HG02884 (cell line): ENCODE results near the gene KIRREL3.

ENCODE experiments used
- ATAC-seq: cut with Tn5 transposase; IDR thresholded peaks from one replicate; pipeline ENCODE4 v1.9.1; 2021; ENCODE audit warnings: mild to moderate bottlenecking, moderate library complexity; ENCODE audit not compliant: unreplicated experiment

The KIRREL3 gene

DNA sequence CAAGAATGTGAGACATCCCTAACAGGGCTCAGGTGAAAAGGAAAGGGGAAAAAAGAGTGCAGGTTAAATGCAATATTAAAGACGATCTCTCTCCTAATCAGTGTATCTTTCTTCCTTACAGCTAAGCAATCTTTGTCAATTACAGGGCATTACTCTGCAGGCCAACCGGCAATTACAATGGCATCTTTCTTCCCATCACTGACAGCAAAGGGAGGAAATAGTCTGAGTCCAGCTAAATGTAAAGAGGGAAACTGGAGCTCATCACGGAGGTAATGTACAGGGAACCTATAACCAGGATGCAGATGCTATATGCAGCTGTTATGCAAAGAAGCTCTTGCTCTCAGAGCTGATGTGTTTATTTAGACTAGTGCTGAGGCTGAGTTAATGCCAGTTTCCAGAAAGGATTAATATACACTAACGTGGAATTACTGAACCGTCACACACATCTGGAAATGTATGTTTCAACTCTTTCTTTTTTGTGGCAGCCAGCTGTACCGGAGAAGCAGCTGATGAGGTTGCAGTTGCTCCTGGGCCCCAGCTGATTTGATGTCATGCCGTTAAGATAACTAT is 121.6 kb downstream of the KIRREL3 start:
- no peak for ATAC-seq

DNA sequence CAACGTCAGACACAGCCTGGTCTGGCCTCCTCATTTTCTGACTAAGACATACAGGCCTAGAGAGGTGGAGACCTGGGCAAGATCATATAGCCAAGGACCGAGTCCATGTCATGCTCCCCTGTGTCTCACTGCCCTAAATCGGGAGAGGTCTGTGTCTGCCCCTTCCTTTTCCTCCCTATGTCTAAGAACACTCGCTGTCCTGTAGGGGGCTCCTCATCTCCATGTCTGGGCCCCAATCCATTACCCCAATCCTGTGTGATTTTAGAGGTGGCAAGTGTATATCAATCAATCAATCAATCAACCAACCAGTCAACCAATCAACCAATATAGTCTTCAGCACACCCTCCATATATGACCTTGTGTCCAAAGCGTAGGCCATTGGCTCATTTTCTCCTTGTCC is 125.7 kb downstream of the KIRREL3 start:
- ATAC-seq, result no peak

GRCh38 chr11:126874276-126874675 is 126.3 kb downstream of the KIRREL3 start:
- no peak for ATAC-seq

GRCh38 chr11:126871792-126872191 is 128.8 kb downstream of the KIRREL3 start:
- no peak for ATAC-seq

DNA sequence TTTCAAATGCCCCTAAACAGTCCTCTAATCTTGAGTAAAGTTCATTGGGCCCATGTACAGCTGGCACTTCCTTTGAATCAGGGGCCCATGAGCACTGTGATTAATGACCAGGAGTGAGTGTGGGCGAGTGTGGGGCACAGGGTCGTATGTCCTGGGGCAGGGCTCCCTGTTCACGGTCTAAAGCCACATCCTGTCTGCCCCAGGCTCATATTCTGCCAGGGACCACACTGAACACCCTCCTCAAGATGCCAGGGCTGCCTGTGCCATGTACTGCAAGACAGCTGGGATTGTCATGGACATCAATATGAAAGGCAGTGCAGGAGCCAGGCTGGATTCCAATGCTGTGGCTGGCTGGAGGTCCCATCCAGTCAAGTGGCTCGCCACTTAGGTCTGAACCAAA is 130.5 kb downstream of the KIRREL3 start:
- no peak for ATAC-seq

- ATAC-seq, result no peak
Measured at GRCh38 chr11:126868741-126869140, 131.8 kb downstream of the KIRREL3 start.

GRCh38 chr11:126864934-126865333 is 135.6 kb downstream of the KIRREL3 start:
- ATAC-seq, result no peak

GRCh38 chr11:126863294-126863997 is 137.1 kb downstream of the KIRREL3 start:
- no peak for ATAC-seq

DNA sequence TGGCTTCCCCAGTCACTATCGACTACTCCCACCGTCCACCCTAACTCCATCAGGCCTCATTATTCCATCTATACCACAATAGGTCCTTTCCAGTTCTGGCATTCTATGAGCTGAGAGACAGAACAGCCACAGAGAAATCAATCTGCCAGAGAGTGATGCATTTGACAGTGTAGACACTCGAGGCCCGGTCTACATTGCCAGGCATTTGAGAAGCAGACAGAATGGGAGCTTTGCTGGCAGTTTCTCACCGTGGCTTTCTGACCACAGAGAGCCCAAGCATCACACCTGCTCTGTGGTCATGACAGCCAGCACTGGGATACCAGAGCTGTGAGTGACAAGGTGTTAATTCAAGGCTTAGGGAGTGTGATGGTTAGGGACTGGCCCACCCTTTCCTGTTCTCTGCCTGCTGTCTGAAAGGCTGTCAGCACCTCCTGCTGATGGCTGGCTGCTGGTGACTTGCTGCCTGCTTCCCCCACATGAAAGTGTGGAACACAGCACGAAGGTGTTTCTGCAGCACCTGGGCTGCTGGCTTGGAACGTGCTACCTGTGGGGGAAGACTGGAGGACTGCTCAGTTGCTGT is 137.8 kb downstream of the KIRREL3 start:
- ATAC-seq, result no peak

DNA sequence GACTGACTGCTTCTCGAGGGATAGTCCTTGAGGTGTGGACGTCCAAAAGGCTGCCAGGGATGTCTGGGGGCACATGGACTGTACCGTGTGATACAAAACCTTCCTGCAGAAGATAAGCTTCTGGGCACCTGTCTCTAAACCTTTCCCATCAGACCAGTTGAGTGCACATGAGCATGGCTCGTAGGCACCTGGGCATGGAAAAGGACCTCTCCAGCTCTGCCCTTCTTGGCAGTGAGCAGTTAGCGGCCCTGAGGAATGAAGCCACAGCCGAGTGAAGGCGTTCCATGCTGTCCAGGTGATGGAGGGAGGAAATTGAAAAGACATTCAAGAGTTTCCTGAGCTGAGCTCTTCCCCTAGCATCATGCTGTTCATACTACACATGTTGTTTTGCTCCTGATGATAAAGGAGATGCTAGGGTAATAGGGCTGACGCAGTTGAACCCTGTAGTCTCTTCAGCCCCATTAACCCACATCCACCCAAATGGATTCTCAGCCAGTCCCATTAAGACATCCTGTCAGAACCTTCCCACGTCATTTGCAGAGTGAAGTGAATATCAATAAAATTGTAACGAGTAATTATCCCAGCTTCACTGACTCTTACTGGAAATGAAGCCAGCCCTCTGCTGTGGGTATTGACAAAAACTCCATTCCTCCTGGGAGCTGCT is 138.6 kb downstream of the KIRREL3 start:
- ATAC-seq, result no peak

DNA sequence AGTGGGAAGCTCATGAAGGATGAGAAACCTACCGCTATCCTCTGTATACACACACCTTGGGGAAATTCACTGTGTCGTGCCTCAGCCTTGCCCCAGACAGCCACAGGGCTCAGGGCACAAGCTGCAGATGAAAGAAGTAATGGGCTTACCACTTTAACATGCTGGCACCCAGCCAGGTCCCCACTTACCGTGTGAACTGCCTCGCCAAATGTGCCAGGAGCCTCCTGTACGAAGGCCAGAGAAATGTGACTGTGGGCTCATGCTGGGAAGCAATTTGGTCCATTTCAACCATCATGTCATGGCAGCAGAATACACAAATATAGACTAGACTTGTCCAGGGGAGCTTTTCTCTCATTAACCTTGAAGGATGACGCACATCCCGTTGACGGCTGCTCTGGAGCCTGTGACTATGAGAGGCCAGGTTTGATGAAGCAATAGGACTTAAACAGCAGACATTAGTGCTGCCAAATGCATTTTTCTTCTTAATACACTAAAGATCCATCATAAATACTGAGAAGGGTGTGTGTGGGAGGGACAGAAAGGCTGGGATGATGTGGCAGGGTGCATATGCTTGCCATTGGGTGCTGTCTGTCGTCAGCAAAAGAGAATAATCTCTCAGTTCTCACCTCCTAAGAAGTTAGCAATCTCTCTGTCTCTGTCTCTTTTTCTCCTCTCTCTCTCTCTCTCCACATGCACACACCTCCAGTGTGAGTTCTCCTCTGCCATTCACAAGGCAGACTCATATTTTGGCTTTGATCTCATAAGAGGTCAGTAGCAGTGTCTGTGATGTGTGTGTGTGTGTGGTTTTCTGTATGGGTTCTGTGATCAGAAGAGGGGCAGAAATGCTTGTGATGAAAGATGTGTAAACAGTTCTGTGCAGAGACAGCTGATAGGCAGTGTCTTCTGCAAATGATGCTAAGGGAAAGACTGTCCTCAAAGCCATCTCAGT is 142.4 kb downstream of the KIRREL3 start:
- ATAC-seq, result no peak

DNA sequence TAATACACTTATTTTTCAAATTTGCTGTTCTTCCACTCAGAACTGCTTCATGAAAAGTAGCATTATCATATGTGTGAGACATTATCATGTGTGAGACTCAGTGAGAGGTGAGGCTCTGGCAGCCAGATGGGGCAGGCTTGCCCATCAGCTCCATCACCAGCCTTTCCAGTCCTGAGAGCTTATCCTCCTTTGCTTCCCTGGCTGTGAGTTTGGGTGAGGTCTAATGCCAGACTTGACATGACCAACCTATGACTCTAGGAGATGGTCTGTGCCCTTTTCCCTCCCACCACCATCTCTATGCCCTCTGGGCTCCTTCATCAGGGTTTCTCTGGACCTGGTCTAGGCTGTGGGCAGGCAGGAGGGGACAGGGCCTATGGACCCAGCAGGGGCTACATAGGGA is 145.0 kb downstream of the KIRREL3 start:
- no peak for ATAC-seq

- no peak for ATAC-seq
Measured at GRCh38 chr11:126853732-126854131, 146.8 kb downstream of the KIRREL3 start.

DNA sequence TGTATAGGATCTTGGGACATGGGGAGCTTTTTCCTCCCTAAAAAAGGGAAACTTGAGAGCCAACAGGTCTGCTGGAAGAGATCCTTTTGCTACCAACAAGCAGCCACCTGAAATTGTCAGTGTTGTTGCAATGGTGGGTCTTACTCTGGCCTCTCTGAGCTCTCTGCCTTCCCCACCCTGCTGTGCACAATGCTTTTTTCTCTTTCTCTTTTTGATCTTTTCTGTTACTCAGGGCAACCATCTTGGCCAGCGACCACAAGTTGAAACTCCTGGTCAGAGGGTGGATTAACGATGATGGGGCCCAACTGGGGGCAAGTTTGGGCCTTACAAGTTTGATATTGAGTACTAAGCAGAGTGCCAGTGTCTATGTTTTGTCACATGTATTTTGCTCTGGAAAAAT is 155.8 kb downstream of the KIRREL3 start:
- ATAC-seq, result no peak

DNA sequence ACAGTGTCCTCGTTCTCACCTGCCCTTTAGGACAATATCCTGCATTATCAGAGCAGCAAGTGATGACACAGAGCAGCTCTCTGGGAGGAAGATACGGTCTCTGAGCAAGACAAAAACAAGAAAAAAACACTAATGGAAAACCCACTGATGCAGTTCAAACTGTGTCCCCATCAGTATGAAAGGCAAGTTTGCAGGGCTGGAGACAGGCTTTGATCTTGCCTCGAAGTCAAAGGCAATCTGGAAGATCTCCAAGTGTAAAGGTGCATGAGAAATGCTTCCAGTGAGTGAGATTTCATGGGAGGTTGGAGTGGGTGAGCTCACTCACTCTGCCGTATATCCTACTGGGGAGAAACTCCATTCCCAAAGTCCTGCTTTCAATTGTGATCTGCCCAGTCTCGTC is 157.5 kb downstream of the KIRREL3 start:
- ATAC-seq, result no peak

DNA sequence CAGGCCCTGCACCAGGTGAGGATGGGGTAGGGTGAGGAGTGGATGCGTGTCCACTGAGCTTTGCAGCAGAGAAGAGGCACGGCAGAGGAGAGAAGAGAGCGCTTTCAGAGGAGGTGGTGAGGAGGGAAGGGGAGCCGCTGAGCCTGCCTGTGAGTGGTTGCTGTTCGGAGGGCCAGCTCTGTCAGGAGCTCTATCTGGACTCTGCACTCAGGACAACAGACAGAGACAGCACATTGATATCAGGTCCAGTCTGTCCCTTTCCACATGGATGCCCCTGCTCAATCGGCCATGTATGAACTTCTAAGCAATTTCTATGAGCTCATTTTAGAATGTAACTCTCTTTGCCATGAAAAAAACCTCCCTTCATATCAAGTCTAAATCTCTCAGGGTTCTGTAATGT is 158.6 kb downstream of the KIRREL3 start:
- no peak for ATAC-seq

- no peak for ATAC-seq
Measured at GRCh38 chr11:126840975-126841374, 159.6 kb downstream of the KIRREL3 start.

DNA sequence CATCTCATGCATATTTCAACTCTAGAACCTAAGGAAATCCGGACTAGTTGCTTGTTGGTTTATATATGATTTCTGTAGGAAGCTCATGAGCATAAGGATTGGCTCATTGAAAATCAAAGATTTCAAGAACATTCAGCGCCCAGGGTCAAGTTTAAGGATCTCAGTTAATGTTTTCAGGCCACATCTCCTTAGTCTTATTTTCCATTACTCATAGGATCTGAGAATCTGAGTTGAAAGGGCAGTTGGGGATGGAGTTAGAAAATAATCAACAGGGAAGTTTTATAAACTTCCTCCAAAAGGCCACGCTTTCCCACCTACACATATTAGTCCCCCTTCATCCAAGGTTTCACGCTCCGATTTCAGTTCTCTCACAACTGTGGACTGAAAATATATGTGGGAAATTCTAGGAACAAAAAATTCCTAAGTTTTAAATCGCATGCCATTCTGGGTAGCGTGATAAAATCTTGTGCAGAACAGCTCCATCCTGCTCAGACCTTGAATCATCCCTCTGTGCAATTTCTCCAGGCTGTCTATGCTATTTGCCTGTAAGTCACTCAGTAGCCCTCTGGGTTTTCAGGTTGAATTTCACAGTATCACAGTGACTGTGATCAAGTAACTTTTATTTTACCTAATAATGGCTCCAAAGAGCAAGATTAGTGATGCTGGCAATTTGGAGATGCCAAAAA is 160.2 kb downstream of the KIRREL3 start:
- ATAC-seq, result no peak

- no peak for ATAC-seq
Measured at GRCh38 chr11:126839496-126839895, 161.1 kb downstream of the KIRREL3 start.

- no peak for ATAC-seq
Measured at GRCh38 chr11:126838779-126839178, 161.8 kb downstream of the KIRREL3 start.
